Kidney epithelial cell (primary cell): ENCODE measurements around the gene ABHD16A. TPM values are rescaled to one million over a fixed set of nuclear protein-coding genes. Genes with fewer than 3 reads are reported as not detected.

Experiments
- DNase-seq: peaks from one replicate; pipeline ENCODE4 v3.0.0-alpha.2; 2010; ENCODE audit warnings: low read depth
- H3K27me3 ChIP-seq: 2 replicates; pipeline ENCODE4 v1.6.0; 2011; ENCODE audit warnings: low read length; ENCODE audit not compliant: control insufficient read depth, insufficient read depth
- H3K36me3 ChIP-seq: 2 replicates; pipeline ENCODE4 v1.5.1; 2011; ENCODE audit warnings: low read length; ENCODE audit not compliant: control insufficient read depth, insufficient read depth
- H3K4me3 ChIP-seq: 2 replicates; pipeline ENCODE4 v1.5.1; 2011; ENCODE audit warnings: low read depth, mild to moderate bottlenecking, control low read depth, low read length
- CTCF ChIP-seq: IDR thresholded peaks from 2 replicates; pipeline ENCODE4 v1.5.1; 2011; ENCODE audit warnings: mild to moderate bottlenecking, moderate library complexity, low read length, control low read depth, inconsistent platforms; ENCODE audit not compliant: insufficient read depth, poor library complexity, severe bottlenecking
- total RNA-seq: library from RNA; depleted of rRNA; stranded (reverse); fragments of >200 nt; gene quantifications from 2 replicates; pipeline ENCODE4 v1.2.3, GENCODE V29; 2015

ABHD16A gene
- total RNA-seq, 1 donor from 2014 or later = 43.8 TPM

GRCh38 chr6:31693535-31693934 is 9.6 kb downstream of the ABHD16A start:
- Histone ChIP-seq H3K36me3 (no peaks in the 10 kb centered on the region), H3K4me3 (no peak overlapping the region), H3K27me3 (no peaks in the 10 kb centered on the region)
- TF ChIP-seq CTCF = no peak
- no peak for DNase-seq

- no peaks in the 10 kb centered on the region for H3K36me3 ChIP-seq
These were observed 10.2 kb downstream of the ABHD16A start for GRCh38 chr6:31692886-31693285.

GRCh38 chr6:31692353-31692752 is 10.8 kb downstream of the ABHD16A start:
- no peak for TF ChIP-seq CTCF
- Histone ChIP-seq H3K36me3 (no peaks in the 10 kb centered on the region), H3K4me3 (no peak overlapping the region), H3K27me3 (no peaks in the 10 kb centered on the region)
- no peak for DNase-seq

More at GRCh38 chr6:31692886-31693285, 10.2 kb downstream of the ABHD16A start:
- no peak for TF ChIP-seq CTCF
- Histone ChIP-seq H3K4me3 (no peak overlapping the region), H3K27me3 (no peaks in the 10 kb centered on the region)
- no peak for DNase-seq

GRCh38 chr6:31691564-31692108 is 11.5 kb downstream of the ABHD16A start:
- DNase-seq = no peak
- Histone ChIP-seq H3K27me3 (no peaks in the 10 kb centered on the region), H3K4me3 (no peak overlapping the region), H3K36me3 (no peaks in the 10 kb centered on the region)
- TF ChIP-seq CTCF = no peak

- no peak for TF ChIP-seq CTCF
- Histone ChIP-seq H3K36me3 (no peaks in the 10 kb centered on the region), H3K4me3 (no peak overlapping the region), H3K27me3 (no peaks in the 10 kb centered on the region)
- DNase-seq = no peak
These were observed 12.1 kb downstream of the ABHD16A start for GRCh38 chr6:31691078-31691463.
